ENCODE results near the gene SLC2A5. TPM values are rescaled to one million over a fixed set of nuclear protein-coding genes. Genes with fewer than 3 reads are reported as not detected.

Gene SLC2A5
- total RNA-seq, 1 donor from 2014 or later, result not detected

DNA sequence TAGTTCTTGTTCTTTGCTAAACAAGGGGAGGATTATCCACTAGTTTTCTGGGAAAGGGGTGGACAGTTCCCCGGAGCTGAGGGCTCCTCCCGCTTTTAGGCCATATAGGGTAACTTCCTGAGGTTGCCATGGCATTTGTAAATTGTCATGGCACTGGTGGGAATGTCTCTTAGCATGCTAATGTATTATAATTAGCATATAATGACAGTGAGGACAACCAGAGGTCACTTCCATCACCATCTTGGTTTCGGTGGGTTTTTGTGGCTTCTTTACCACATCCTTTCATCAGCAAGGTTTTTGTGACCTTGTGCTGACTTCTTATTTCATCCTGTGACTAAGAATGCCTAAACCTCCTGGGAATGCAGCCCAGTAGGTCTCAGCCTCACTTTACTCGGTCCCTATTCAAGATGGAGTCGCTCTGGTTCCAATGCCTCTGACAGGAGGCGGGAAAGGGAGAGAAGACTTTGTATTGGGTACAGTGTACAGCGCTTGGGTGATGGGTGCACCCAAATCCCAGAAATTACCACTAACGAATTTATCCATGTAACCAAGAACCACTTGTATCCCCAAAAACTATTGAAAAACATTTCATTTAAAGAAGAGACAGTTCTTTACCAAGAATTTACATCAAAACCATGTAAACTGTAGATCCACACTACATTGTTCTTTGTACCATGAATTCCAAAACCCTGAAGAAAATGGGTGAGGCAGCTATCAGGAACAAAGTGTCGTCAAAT, 8.7 kb upstream of the SLC2A5 start:
- DNase-seq (ENCODE audit: extremely low spot score, unreplicated experiment), result no peak
- TF ChIP-seq, protein P1, sequence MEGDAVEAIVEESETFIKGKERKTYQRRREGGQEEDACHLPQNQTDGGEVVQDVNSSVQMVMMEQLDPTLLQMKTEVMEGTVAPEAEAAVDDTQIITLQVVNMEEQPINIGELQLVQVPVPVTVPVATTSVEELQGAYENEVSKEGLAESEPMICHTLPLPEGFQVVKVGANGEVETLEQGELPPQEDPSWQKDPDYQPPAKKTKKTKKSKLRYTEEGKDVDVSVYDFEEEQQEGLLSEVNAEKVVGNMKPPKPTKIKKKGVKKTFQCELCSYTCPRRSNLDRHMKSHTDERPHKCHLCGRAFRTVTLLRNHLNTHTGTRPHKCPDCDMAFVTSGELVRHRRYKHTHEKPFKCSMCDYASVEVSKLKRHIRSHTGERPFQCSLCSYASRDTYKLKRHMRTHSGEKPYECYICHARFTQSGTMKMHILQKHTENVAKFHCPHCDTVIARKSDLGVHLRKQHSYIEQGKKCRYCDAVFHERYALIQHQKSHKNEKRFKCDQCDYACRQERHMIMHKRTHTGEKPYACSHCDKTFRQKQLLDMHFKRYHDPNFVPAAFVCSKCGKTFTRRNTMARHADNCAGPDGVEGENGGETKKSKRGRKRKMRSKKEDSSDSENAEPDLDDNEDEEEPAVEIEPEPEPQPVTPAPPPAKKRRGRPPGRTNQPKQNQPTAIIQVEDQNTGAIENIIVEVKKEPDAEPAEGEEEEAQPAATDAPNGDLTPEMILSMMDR (IDR thresholded peaks at IDR 0.05), result no peak
- Mint-ChIP-seq H3K4me1 (ENCODE audit: unreplicated experiment) (peaks cover 10% of the 10 kb centered on the region), H3K36me3 (ENCODE audit: unreplicated experiment) (no peaks in the 10 kb centered on the region), H3K9me3 (ENCODE audit: unreplicated experiment) (no peaks in the 10 kb centered on the region), H3K4me3 (ENCODE audit: unreplicated experiment) (no peak overlapping the region), H3K27me3 (ENCODE audit: unreplicated experiment) (peaks cover 12% of the 10 kb centered on the region), H3K27ac (ENCODE audit: unreplicated experiment) (no peak overlapping the region)

DNA sequence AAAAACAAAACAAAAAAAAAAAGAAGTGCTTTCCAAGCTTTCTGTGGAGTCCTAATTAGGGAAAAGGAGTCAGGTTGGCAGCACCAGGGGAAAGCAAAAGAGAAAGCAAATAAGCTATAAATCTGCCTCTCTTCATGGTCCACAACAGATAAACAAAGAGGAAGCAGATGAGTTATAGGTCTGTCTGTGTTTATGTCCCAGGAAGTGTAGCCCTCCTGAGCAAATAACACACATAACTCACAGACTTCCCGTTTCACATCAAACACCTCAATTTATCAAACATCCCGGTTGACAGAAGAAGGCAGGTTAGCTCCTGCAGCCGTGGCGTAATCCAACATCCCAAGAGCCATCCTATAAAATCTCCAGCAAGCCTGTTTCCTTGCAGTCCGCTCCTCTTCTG, 5.6 kb upstream of the SLC2A5 start:
- H3K27ac Mint-ChIP-seq (ENCODE audit: unreplicated experiment), result no peak overlapping the region
- no peaks in the 10 kb centered on the region for H3K9me3 Mint-ChIP-seq (ENCODE audit: unreplicated experiment)
- peaks cover 14% of the 10 kb centered on the region for H3K27me3 Mint-ChIP-seq (ENCODE audit: unreplicated experiment)
- no peaks in the 10 kb centered on the region for H3K36me3 Mint-ChIP-seq (ENCODE audit: unreplicated experiment)
- TF ChIP-seq, protein P1 (IDR thresholded peaks at IDR 0.05), result no peak
- H3K4me3 Mint-ChIP-seq (ENCODE audit: unreplicated experiment), result no peak overlapping the region
- H3K4me1 Mint-ChIP-seq (ENCODE audit: unreplicated experiment), result no peaks in the 10 kb centered on the region
- no peak for DNase-seq (ENCODE audit: extremely low spot score, unreplicated experiment)

DNA sequence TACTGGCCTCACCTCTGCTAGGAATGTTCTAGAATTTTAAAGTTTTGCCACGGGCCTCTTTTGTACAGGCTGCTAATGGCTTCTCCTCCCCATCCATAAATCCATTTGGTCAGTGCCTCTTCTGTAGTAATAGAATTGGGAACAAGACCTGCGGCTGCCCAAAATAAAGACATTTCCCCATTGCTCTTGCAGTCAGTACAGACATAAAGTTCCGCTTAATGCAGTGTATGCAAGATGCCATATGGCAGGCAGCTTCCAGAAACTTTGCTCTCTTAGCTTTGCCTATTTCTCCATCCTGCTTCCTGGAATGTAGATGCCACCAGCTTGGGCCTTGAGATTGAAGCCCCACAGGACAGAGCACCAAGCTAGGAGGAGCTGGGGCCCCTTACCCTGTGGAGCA, 3.7 kb upstream of the SLC2A5 start:
- TF ChIP-seq, protein P1 (IDR thresholded peaks at IDR 0.05), result no peak
- Mint-ChIP-seq H3K27me3 (ENCODE audit: unreplicated experiment) (peaks cover 14% of the 10 kb centered on the region), H3K9me3 (ENCODE audit: unreplicated experiment) (no peaks in the 10 kb centered on the region), H3K36me3 (ENCODE audit: unreplicated experiment) (no peaks in the 10 kb centered on the region), H3K4me3 (ENCODE audit: unreplicated experiment) (no peak overlapping the region), H3K27ac (ENCODE audit: unreplicated experiment) (no peak overlapping the region), H3K4me1 (ENCODE audit: unreplicated experiment) (peaks cover 12% of the 10 kb centered on the region)
- no peak for DNase-seq (ENCODE audit: extremely low spot score, unreplicated experiment)

DNA sequence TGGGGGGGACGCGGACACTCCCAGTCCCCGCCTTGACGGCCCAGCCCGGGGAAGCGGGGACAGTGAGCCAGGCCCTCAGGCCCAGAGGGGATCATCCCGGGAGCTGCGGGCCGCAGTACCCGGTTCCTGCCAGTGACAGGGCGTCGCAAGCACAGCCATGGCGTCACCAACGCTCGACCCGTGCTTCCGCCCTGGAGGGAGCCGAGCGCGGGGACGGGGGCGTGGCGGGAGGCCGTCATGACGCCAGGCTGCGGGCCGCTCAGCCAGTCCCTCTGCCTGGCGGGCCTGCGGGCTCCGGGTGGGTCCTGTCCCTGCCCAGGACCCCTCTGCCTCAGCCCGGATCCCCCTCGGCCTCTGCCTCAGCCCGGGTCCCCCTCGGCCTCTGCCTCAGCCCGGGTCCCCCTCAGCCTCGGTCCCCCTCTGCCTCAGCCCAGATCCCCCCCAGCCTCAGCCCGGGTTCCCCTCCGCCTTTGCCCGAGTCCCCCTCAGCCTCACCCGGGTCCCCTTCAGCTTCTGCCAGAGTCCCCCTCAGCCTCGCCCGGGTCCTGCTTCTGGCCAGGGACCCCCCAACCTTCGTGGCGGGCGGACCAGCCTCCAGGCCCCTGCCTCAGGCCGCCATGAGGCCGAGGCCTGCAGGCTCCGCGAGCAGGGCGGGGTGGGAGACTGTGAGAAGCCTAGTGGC, 2.3 kb upstream of the SLC2A5 start:
- TF ChIP-seq, protein P1 (IDR thresholded peaks at IDR 0.05), result no peak
- no peaks in the 10 kb centered on the region for H3K36me3 Mint-ChIP-seq (ENCODE audit: unreplicated experiment)
- peaks cover 14% of the 10 kb centered on the region for H3K27me3 Mint-ChIP-seq (ENCODE audit: unreplicated experiment)
- no peak overlapping the region for H3K27ac Mint-ChIP-seq (ENCODE audit: unreplicated experiment)
- DNase-seq (ENCODE audit: extremely low spot score, unreplicated experiment), result no peak
- H3K4me3 Mint-ChIP-seq (ENCODE audit: unreplicated experiment), result no peak overlapping the region
- no peaks in the 10 kb centered on the region for H3K9me3 Mint-ChIP-seq (ENCODE audit: unreplicated experiment)
- H3K4me1 Mint-ChIP-seq (ENCODE audit: unreplicated experiment), result peaks cover 22% of the 10 kb centered on the region

DNA sequence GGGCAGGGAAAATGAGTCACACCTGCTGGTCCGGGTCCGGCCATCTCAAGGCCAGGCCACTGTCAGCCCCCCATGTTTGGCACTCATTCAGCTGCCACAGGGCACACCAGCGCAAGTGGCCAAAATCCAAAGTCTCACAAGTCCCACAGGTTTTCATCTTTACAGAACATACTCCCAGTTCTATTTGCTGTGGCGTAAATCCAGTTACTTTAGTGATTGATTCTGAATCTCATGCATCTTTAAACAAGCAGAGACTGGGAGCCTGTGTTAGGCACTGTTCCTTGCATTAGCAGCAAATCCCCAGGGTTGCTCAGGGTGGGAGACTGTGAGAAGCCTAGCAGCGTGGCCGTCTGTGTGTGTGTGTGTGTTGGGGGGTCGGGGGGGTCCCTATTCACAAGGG, 1.1 kb upstream of the SLC2A5 start:
- TF ChIP-seq, protein P1 (IDR thresholded peaks at IDR 0.05), result no peak
- H3K9me3 Mint-ChIP-seq (ENCODE audit: unreplicated experiment), result no peaks in the 10 kb centered on the region
- peaks cover 14% of the 10 kb centered on the region for H3K27me3 Mint-ChIP-seq (ENCODE audit: unreplicated experiment)
- H3K27ac Mint-ChIP-seq (ENCODE audit: unreplicated experiment), result no peak overlapping the region
- DNase-seq (ENCODE audit: extremely low spot score, unreplicated experiment), result no peak
- no peak overlapping the region for H3K4me3 Mint-ChIP-seq (ENCODE audit: unreplicated experiment)
- peaks cover 26% of the 10 kb centered on the region for H3K4me1 Mint-ChIP-seq (ENCODE audit: unreplicated experiment)
- no peaks in the 10 kb centered on the region for H3K36me3 Mint-ChIP-seq (ENCODE audit: unreplicated experiment)
